HEK293T (cell line): Measurements from ENCODE around the gene CNTNAP1.

ENCODE experiments used
- CTCF ChIA-PET: fragments of 350-600 bp; formaldehyde crosslinking; extraction: SDS; loops from one replicate; lab custom pipeline; 2021; ENCODE audit warnings: antibody characterized with exemption, inconsistent platforms; lab: Yijun Ruan, JAX
- POLR2A ChIA-PET: fragments of 350-600 bp; formaldehyde crosslinking; extraction: SDS; loops from one replicate; lab custom pipeline; 2020; ENCODE audit warnings: antibody characterized with exemption, inconsistent platforms; lab: Yijun Ruan, JAX
- DNase-seq: peaks from one replicate; pipeline ENCODE4 v3.0.0; 2012; ENCODE audit warnings: mixed read lengths; ENCODE audit errors: extremely low spot score
- ARNT ChIP-seq: fragments of 450-650 bp; IDR thresholded peaks from 2 replicates; pipeline ENCODE4 v1.6.1; 2017; ENCODE audit warnings: mild to moderate bottlenecking
- BHLHE40 ChIP-seq: fragments of 450-650 bp; IDR thresholded peaks from 2 replicates; pipeline ENCODE4 v1.6.1; 2016; ENCODE audit warnings: mild to moderate bottlenecking, moderate library complexity, borderline replicate concordance
- CTBP1 ChIP-seq: fragments of 450-650 bp; IDR thresholded peaks from 2 replicates; pipeline ENCODE4 v1.6.1; 2016; ENCODE audit warnings: borderline replicate concordance
- ELF4 ChIP-seq: fragments of 450-650 bp; IDR thresholded peaks from 2 replicates; pipeline ENCODE4 v1.6.1; 2017; ENCODE audit warnings: antibody characterized with exemption
- FOXA1 ChIP-seq: fragments of 450-650 bp; IDR thresholded peaks from 2 replicates; pipeline ENCODE4 v1.6.1; 2016; ENCODE audit warnings: mild to moderate bottlenecking
- FOXK2 ChIP-seq: fragments of 450-650 bp; IDR thresholded peaks from 2 replicates; pipeline ENCODE4 v1.6.1; 2016; ENCODE audit warnings: mild to moderate bottlenecking
- FOXM1 ChIP-seq: fragments of 450-650 bp; IDR thresholded peaks from 2 replicates; pipeline ENCODE4 v1.6.1; 2017; ENCODE audit warnings: mild to moderate bottlenecking, borderline replicate concordance
- HDGF ChIP-seq: fragments of 450-650 bp; IDR thresholded peaks from 2 replicates; pipeline ENCODE4 v1.6.1; 2017; ENCODE audit warnings: antibody characterized with exemption, borderline replicate concordance
- L3MBTL2 ChIP-seq: fragments of 450-650 bp; conservative IDR thresholded peaks from 2 replicates; pipeline ENCODE4 v1.6.1; 2016; ENCODE audit warnings: mild to moderate bottlenecking
- LEF1 ChIP-seq: fragments of 450-650 bp; IDR thresholded peaks from 2 replicates; pipeline ENCODE4 v1.6.1; 2017; ENCODE audit warnings: mild to moderate bottlenecking, borderline replicate concordance
- NFRKB ChIP-seq: fragments of 450-650 bp; IDR thresholded peaks from 2 replicates; pipeline ENCODE4 v1.6.1; 2016; ENCODE audit warnings: mild to moderate bottlenecking, moderate library complexity
- PKNOX1 ChIP-seq: fragments of 450-650 bp; IDR thresholded peaks from 2 replicates; pipeline ENCODE4 v1.6.1; 2016
- SP1 ChIP-seq: fragments of 450-650 bp; IDR thresholded peaks from 2 replicates; pipeline ENCODE4 v1.6.1; 2017
- SUZ12 ChIP-seq: fragments of 450-650 bp; IDR thresholded peaks from 2 replicates; pipeline ENCODE4 v1.6.1; 2016; ENCODE audit warnings: mild to moderate bottlenecking
- TARDBP ChIP-seq: fragments of 450-650 bp; IDR thresholded peaks from 2 replicates; pipeline ENCODE4 v1.6.1; 2016
- ZNF384 ChIP-seq: fragments of 450-650 bp; IDR thresholded peaks from 2 replicates; pipeline ENCODE4 v1.6.1; 2016

CNTNAP1 gene

GRCh38 chr17:42673885-42674754, 8.2 kb upstream of the CNTNAP1 start:
- TF ChIP-seq ZNF384: no peak
- TF ChIP-seq SP1: no peak
- ChIA-PET CTCF (interaction anchor here (0.6 to 1.6 kb wide), 6 partner anchors 10 to 52 kb away, joined by 3 to 9 read pairs (median 4); partner anchors contain the start of gene TUBG2), POLR2A (interaction anchor here (0.7 to 3.3 kb wide), 5 partner anchors 9 to 138 kb away, joined by 3 to 9 read pairs (median 6); partner anchors contain the start of genes NAGLU, PSMC3IP, RETREG3 and TUBG1)
- peak; percentile 45 for DNase-seq

DNA sequence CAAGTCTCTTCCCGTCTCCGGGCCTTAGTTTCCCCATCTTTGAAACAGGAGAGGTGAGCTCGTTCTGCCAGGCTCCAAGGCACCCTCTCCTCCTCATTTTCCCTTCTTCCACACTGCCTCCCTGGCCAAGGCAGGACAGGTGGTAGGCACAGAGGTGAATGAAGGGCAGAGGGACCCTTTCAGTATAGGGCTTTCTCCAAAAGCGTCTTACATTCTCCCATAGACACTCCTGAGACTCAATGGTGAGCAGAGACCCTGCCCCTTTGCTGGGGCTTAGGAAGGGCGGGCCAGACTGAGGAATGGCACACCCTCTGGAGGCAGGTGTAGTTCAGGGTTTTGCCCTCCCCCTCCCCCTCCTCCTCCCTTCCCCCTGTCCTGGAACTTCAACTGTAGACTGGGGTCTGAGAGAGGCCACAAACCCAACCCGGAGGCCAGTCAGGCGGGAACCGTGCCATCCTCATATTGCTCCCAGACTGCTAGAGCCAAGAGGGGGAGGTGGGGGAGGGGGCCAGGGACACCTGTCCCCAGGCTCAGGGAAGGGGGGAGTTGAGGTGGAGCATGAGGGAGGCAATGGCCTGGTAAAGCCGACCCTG, 7.5 kb upstream of the CNTNAP1 start:
- POLR2A ChIA-PET: interaction anchor here (0.7 to 1.6 kb wide), 4 partner anchors 8 to 139 kb away, joined by 3 to 9 read pairs (median 6); partner anchors contain the start of genes NAGLU, RETREG3, TUBG1 and TUBG2
- no peak for DNase-seq
- TF ChIP-seq ELF4: no peak
- no peak for TF ChIP-seq NFRKB
- no peak for TF ChIP-seq PKNOX1
- TF ChIP-seq L3MBTL2: no peak
- TF ChIP-seq LEF1: no peak
- TF ChIP-seq SUZ12: no peak
- TF ChIP-seq FOXM1: no peak
- no peak for TF ChIP-seq FOXA1
- no peak for TF ChIP-seq CTBP1
- TF ChIP-seq FOXK2: no peak
- no peak for TF ChIP-seq TARDBP
- TF ChIP-seq SP1: no peak
- TF ChIP-seq ARNT: no peak
- TF ChIP-seq ZNF384: no peak
- no peak for TF ChIP-seq HDGF
- no peak for TF ChIP-seq BHLHE40
- CTCF ChIA-PET: interaction anchor here (0.6 to 1.6 kb wide), 5 partner anchors 11 to 53 kb away, joined by 3 to 9 read pairs (median 4); partner anchors contain the start of gene TUBG2

DNA sequence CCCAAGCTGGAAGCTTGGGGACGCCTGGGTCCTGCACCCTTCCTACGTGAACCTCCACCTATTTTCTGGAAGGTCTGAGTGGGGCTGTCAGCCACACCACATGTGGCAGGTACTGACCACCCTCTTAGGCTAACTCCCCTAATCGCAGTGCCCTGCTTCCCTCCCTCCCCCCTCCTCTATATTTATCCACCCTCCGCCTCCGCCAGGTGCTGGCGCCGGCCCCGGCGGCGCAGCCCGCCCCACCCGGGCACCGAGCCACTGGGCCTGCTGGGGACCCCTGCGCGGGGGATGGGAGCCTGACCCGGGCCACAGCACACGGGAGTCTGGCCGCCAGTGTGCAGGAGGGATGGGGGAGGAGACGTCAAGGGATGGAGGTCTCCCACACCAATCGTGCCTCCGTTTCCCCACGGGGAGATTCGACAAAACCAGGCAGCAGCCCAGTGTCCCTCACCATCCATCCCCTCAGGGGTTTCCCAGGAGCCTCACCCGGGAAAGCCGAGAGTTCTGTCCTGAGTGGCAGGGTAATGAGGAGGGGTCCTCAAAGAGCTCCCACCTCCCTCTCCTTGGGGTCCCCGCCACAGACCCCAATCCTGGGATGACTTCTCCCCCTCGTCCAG, 6.9 kb upstream of the CNTNAP1 start:
- POLR2A ChIA-PET: interaction anchor here (1.0 to 6.5 kb wide), 7 partner anchors 8 to 322 kb away, joined by 3 to 122 read pairs (median 11); partner anchors contain the start of genes PSMC3IP, RETREG3, TUBG1 and TUBG2
- TF ChIP-seq FOXK2 (no peak), CTBP1 (no peak), FOXM1 (no peak), SUZ12 (no peak), BHLHE40 (no peak), FOXA1 (no peak), SP1 (no peak), TARDBP (no peak), LEF1 (no peak), PKNOX1 (no peak), HDGF (no peak), ARNT (no peak), ZNF384 (no peak), L3MBTL2 (no peak), ELF4 (no peak), NFRKB (no peak)
- no peak for DNase-seq
- CTCF ChIA-PET: interaction anchor here (0.7 to 2.2 kb wide), 5 partner anchors 9 to 97 kb away, joined by 3 to 11 read pairs (median 4); partner anchors contain the start of genes PSMC3IP and TUBG2

DNA sequence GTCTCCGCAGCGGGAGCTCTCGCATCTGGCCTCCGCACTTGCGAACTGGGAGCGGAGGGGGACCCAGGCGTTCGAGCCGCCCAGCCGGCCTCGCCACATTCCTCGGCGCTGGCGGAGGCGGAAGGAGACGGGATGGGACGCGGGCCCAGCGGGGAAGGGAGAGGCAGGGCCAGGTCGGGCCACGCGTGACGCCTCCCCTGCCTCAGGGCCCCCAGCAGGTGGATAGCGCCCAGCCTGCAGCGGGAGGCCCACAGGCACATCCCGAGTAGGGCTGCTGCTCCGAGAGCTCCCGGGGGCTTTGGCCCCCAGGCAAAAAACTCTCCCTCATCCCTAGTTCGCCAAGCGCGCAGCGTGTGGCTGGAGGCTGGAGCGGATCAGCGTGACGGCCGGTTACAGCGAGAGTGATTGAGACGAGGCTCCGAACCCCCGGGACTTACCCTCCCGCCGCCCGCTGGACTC, 6.3 kb upstream of the CNTNAP1 start:
- CTCF ChIA-PET: interaction anchor here (0.7 to 2.2 kb wide), 6 partner anchors 9 to 98 kb away, joined by 3 to 11 read pairs (median 4); partner anchors contain the start of genes PSMC3IP and TUBG2
- no peak for TF ChIP-seq LEF1
- POLR2A ChIA-PET: interaction anchor here (1.0 to 6.5 kb wide), 10 partner anchors 9 to 322 kb away, joined by 3 to 122 read pairs (median 6); partner anchors contain the start of genes BECN1, NAGLU, PSMC3IP and RETREG3
- peak; percentile 45 for DNase-seq

- POLR2A ChIA-PET: interaction anchor here (0.6 to 6.5 kb wide), 18 partner anchors 9 to 321 kb away, joined by 3 to 122 read pairs (median 4); partner anchors contain the start of genes BECN1, MLX, NAGLU and PSMC3IP
- CTCF ChIA-PET: interaction anchor here (0.7 to 2.2 kb wide), 6 partner anchors 10 to 98 kb away, joined by 3 to 11 read pairs (median 4); partner anchors contain the start of genes PSMC3IP and TUBG2
- peak; percentile 76 for TF ChIP-seq L3MBTL2
- no peak for TF ChIP-seq ARNT
- DNase-seq: peak; percentile 39
Measured at GRCh38 chr17:42676424-42677011, 5.8 kb upstream of the CNTNAP1 start, which contains the start of gene PLEKHH3. Gene PLEKHH3, minus strand, starts transcription at chr17:42676994. Its CDS starts 431 bp downstream, at chr17:42676563.
